KG1 (cell line): ENCODE results near the gene GRIA1.

Source experiments
- DNase-seq: peaks from one replicate; lab custom pipeline; 2025; lab: John Stamatoyannopoulos, UW

Gene GRIA1

DNA sequence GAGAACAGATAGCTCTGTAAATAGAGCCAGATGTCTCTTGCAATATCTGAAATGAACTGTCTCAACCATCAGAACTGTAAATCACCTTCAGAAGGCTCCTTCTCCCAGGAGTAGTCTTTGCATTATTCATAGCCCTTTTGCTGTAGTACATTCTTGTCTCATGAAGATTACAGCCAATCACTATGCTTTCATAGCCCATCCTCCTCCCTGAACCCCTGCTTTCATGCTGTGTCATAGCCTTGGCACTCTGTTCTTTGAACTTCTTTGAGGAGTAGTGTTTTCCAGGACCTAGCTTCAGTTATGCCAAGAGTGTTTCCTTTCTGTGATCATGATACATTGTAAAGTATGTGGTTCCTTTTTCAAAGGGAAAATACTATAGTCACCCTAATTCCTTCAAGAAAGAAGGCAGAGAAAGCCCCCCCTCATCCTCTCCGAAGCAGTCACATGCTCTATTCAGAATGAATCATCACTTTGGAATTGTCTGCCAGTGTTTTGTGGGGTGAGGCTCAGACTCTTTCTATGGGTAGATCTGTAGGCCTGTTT, 61.1 kb downstream of the GRIA1 start:
- no peak for DNase-seq

DNA sequence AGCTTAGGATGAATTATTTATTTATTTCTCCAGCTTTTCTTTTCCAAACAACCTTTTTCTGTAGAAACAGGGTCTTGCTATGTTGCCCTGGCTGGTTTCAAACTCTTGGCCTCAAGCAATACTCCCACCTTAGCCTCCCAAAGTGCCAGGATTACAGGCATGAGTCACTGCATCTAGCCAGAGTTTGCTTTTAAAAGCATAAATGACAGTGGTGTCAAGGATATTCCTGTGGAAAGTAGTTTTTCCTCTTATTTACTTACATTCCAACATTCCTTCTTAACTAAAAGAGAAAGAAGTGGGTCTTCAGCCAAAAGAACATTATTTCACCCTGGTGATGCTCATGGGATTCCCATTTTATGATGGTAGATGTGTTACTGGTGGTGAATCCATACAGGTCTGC, 62.4 kb downstream of the GRIA1 start:
- DNase-seq = no peak

DNA sequence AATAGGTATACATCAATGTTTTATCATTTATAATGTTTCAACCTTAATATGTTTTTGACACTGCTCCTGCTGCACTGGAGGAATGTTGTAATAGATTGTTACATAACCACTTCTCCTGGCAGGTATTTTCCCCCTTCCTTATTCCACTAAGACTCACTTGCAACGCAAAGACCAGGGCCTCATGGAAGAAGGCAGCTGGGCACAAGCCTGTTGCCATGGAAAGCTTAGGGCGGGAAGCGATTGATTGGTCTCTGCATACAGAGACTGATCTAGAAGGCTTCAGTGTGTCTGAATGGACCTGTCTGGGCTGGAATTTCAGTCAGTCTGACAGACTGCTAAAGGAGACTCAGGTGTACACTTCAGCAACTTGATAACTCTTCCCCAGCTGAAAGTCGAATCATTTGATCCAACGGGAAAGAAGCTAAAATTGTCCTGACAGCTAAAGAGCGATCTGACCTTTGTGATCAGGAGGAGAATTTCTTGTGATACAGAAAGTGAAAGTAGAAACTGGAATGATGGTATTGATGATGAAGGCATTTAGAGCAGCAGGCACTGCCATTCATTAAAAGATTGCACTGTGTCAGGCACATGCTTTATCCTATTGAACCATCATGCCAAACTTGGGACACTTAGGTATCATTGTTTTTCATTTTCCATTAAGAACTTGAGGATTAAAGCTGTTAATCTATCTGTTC, 65.1 kb downstream of the GRIA1 start:
- DNase-seq = no peak

DNA sequence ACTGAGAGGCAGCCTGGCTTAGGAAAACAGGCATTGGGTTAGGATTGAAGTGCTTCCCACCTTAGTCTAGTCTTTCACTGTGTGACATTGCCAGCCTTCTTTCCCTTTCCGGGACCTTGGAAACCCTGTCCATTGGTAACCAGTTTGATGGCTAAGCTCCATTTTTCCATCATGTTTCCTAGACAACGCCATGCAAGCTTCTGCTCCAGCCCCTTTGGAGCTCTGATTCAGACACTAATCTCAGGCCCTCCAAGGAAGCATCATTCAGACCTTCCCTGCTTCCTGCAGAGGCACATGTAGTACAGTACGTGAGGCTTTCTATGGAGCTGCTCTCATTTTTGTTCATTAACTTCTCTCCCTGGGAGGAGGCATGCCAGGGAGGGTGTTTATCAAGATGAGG, 68.5 kb downstream of the GRIA1 start:
- DNase-seq = no peak

DNA sequence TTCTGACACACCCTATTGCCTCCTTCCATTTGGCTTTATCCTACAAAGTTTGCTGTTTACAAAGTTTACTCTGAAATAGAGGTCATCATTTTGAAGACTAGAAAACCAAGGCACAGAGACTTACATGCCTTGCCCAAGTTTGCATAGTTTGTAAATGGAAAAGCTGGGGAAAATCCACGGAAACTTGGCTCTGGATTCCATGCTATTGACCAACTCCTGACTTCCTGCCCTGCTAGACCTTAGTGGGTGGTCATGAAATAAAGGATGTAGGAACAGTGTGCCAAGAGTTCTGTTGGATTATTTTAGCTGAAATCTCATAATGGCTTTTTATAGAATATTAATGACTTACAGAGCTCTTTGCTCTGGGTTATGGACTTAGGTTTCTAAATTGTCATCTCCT, 69.5 kb downstream of the GRIA1 start:
- DNase-seq = no peak

DNA sequence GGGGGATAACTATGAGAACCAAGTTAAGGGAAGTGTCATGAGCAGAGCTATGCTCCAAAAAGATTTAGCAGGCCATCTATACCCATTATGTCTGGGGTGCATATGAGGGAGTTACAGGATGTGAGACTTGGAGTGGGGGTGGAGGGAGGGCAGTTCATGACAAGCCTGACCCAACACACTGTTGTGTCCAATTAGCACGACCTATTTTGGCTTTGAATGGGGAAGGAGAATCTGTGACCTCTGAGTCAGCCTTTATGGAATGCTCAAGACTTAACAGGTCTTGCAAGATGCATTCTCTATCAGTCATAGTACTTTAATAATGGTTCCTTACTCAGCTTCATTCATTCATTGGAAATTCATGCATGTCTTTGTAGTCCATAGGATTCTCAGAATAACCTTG, 71.7 kb downstream of the GRIA1 start:
- DNase-seq = no peak

DNA sequence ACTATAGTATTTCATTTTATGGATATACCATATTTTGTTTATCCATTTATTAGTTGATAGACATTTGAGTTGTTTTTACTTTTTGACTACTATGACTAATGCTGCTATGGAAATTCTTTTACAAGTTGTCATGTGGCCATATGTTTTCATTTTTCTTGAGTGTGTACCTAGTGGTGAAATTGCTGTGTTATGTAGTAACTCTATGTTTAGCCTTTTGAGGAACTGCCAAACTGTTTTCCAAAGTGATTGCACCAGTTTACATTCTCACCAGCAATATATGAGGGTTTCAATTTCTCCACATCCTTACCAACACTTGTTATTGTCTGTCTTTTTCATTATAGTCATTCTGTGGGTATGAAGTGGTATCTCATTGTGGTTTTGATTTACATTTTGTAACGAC, 75.4 kb downstream of the GRIA1 start:
- DNase-seq = no peak

DNA sequence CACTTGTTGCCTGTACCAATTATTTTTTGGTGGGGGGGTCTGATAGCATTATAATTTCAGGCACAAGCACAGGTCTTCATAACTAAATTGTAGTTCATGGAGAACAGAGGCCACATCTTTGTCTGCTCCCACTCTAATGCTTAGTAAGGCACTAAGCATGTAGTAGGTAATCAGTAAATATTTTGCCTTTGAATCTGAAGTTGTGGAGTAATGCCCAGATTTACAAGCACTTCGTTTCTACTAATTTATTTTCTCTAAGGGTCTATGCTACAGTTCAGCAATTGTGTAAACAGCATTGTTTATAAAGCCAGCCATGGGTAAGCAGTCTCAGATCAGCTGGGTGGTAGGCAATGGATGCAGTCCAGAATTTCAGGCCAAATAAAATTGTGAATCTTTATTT, 78.6 kb downstream of the GRIA1 start:
- DNase-seq = no peak

DNA sequence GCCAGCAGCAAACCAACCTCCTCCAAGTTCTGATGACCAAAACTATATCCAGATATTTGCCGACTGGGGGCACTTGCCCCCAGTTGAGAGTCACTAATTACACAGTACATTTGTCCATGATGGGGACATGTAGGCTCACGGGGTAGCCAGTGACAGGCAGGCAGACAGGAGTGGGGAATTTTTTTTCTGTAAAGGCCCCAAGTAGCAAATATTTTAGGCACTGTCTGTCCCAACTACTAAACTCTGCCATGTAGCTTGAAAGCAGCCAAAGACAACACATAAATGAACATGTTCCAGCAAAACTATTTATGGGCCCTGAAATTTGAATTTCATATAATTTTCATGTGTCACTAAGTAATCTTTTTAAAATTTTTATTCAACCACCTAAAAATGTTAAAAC, 80.7 kb downstream of the GRIA1 start:
- no peak for DNase-seq

DNA sequence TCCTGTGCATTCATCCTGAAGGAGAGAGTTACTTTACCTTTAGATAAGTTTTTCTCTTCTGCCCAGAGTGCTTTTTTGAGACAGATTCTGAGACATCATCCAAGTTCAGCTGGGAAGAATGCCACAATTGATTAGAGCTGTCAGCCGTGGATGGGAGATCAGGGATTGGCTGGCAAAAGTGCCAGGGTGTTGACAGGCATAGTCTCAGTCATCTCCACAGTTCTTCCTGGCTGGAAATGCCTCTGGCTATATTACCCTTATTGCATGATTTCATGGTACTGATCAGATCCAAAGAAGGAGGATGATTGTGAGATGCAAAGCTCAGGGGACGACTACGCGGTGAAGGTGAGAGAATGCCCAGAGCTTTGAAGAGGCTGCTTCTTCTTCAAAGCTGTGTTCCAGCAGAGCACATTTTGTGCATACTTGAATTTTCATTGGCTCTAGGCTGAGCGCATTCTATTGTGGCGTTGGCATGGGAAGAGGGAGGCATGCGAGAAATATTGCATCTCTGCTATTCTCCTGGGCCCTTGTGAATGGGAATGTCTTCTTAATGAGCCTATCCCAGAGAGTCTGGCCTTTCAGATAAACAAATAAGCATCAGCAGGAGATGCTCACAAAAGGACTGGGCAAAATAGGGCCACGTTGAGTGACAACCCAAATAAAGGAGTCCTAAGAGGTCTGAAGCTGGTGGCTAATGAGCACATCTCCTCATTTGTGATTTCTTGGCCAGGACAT, 82.1 kb downstream of the GRIA1 start:
- no peak for DNase-seq

DNA sequence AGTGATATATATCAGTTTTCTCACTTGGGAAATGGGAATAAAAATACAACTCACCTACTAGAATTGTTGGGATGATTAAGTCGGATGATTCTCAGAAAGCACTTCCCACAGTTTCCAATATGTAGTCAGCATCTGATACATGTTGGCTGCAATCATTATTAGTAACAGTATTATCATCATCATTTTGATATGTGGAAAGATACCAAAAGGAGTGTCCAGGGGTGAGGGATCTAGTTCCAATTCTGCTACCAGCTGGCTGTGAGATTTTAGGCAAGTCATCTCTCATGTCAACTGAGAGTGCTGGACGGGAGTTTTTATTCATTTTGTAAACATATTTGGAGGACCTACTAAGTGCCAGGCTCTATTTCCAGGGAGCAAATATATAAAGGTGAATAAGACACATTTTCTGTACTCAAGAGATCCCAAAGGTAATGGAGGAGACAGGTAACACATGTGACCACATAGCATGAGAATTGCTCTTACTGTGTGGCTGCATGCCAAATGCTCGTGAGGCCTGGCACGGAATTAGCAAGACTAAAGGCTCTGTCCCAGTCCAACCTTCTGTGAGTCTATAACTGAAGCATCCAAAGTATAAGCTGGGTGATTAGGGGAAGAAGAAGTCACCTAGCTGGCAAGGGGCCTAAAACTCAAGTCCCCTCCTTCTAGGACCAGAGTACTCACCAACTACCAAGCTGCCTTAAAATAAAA, 83.0 kb downstream of the GRIA1 start:
- DNase-seq = no peak

DNA sequence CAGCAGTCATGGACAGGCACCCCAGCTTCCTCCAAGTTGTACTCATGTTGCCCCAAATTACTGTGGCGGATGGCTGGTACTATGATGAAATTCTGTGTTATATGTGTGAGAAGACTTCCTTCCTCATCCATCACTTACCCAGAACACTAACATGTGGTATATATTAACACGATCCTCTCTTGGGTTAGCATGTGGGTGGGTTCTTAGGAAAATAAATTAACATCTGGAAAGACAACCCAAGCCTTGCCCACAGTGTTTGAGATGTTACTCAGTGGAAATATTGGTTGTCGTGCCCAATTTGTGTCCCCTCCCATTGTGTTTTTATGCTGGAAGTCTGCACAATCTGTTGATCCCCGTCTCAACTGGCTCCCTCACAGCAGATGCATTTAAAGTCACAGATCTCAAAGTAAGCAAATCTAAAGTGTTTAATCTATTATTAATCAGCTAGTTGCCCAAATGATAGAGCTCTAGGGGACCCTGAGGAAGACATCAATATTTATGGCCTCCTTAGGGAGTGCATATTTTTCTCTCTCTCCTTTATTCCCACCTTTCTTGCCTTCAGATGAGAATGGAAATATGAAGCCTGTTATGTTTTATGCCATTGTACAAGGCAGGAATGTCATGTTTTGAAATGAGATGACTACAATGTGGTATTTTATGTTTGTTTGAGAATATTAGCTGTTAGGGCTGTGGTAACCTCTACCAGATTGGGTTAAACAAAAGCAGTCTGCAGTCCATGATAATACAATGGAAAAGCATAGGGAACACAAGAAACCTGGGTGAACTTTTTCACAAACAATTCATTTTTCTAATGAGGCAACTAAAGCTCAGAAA, 93.9 kb downstream of the GRIA1 start:
- no peak for DNase-seq

DNA sequence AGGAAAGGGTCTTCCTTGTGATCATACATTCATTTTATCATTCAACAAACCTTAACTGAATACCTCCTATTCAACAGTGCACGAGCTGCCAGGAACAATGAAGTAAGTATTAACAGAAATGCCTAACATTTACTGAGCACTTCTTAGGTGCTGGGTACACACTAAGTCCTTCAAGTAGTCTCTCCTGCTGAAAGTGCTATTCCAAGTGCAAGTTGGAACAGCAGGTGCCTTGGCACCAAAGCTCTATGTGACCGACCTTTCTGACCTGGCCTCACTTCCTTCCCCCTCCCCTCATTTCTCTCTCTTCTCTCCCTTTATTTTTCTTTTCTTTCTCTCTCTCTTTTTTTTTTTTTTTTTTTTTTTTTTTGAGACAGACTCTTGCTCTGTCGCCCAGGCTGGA, 94.5 kb downstream of the GRIA1 start:
- no peak for DNase-seq

DNA sequence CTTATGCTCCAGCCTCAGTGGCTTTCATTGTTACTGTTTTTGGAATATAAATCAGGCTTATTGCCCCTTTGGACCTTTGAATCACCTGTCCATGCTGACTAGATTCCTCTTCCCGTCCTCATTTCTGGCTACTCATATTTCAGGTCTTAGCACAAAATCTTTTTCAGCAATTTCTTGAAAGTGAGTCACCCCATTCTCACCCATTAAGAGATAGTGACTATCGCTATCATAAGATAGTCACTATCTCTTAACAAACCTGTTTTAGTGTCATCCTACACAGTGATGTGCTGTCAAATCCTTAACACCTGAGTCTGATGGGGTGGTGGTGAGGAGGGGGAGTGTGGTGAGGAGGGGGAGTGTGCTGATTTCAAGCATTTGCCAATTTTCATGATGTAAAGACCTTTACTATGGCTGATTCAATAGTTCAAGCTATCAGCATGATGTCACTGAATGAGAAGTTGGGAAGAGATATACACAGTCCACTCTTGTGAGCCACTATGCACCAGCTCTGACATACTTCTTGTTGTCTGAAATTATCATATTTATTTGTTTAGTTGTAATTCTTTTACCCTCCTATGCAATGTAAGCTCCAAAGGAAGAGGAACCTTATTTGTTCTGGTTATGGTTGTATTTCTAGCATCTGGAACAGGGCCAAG, 95.3 kb downstream of the GRIA1 start:
- DNase-seq = no peak

DNA sequence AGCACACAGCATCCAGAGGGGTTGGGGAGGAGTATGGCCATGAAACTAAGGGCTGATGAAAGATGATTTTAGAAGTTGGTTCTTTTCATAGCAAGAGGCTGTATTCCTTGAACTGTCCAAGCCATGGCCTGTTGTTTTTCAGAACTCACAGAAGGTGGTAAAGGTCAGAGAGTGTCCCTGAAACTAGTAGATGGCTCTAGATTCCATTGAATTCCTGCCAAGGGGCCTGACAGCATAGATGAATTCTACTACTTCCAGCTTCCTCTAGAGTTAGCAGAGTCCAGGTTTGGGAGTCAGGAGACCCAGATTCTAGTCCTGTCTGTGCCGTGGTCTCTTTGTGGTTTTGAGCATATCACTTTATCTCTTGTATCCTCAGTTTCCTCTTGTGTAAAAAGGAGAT, 101.6 kb downstream of the GRIA1 start:
- no peak for DNase-seq

DNA sequence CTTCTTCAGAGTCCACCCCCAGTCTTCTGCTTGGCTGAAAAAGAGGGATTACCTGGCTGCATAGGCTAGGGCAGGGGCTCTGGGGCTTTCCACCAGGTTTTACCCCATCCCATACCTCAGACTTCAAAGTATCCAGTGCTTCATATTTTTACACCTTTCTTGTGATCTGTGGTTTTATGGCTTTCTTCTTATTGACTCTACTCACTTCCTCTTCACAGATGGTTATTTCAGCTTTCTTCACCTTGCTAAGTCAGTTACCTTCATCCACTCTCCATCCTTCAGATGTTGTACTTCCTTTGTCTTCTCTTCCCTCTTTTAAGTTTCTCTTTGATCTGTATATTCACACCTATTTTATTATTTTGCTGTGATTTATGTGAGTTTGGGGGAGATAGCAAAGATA, 104.3 kb downstream of the GRIA1 start:
- no peak for DNase-seq

DNA sequence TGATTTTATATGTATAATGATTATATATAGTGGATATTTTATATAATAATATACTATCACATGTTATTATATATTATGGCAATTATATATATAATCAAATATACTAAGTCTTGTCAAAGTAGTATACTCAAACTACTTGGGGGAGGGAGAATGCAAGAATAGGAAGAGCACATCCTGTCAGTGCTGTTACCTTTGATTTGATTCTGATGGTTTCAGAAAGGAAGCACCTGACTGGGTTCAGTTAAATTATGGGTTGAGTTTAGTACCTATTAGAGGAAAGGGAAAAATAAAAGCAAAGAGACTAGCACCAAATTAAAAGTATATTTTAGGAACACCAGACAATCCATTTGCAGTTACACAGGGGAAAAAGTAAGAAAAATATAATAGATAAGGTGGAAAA, 107.6 kb downstream of the GRIA1 start:
- DNase-seq = no peak

DNA sequence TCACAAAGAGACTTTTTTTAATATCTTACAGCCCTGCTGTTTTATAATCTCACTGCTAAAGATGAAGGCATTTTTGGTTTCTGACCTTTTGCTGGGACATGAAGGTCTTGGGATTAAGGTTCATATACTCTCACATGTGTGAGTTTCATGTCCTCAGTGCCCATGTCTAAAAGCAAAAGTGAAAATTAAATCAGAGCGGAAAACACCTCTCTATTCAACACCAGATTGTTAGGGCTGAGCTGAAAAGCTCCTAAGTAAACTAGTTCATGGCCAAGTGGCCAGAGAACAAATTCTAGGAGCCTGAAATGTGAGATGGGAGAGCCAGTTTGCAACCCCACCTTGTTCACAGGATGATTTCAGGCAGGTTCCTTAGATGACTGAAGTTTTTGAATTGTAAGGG, 110.9 kb downstream of the GRIA1 start:
- DNase-seq = no peak

DNA sequence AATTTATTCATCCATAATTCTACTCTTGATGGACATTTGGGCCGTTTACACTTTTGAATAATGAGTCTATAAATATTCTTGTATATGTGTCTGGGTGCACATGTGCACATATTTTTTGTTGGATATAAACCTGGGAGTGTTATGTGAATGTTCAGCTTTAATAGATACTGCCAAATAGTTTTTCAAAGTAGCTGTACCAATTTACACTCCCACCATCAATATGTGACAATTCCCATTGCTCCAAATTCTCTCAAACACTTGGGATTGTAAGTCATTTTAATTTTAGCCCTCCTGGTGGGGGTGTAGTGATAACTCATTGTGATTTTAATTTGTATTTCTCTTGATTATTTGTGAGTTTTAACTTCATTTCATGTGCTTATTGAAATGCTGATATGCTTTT, 114.9 kb downstream of the GRIA1 start:
- no peak for DNase-seq

DNA sequence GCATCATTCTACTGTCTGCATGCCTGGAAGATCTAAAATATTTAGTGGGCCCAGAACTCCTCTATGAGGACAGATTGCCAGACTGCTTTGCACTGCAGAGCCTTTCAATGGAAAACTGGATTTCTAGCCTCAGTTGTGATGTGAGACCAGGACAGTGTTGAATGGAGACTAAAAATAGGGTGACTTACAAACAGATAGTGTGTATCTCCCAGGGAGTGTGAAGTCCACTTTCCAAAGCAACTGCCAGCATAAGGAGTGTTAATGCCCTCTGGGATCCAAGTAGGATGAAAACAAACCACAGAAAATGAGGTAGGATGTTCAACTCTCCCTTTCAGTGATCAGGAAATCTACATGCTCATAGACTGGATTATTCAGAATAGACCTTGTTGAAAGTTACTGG, 119.5 kb downstream of the GRIA1 start:
- no peak for DNase-seq

DNA sequence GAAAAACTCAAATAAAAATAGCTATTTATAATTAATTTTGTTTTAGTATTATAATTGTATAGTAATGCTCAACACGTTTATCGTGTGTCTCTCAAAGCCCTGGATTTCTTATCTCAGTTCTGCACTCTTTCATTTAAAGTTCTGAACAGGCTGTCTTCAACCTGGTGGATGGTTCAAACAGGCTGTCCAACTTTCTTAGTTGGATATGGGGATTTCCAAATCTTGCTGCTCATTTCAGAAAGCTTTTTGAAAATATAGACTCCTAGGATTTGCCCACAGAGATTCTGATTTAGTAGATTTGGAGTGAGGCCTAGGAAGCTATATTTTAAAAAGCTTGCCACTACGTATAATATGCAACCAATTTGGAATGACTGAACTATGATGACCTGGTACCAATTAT, 120.3 kb downstream of the GRIA1 start:
- DNase-seq = no peak

DNA sequence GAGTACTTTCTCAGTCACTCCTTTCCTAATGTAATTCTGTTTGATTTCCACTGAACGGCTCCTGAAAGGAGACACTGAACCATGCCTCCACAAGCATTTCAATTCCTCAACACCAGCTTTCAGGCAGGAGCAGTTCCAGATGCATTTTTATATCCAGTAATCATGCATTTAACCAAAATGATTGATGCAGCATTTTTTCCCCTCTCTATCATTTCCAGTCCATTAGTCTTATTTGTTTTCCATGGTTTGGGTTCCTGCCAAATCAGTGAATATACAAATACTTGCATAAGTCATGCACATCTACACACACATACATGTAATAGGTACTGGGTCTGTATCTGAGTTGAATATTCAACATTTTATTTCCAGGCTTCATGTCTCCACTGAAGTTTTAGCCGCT, 122.7 kb downstream of the GRIA1 start:
- no peak for DNase-seq
